ENCODE data around the gene DNAH17.

The DNAH17 gene

DNA sequence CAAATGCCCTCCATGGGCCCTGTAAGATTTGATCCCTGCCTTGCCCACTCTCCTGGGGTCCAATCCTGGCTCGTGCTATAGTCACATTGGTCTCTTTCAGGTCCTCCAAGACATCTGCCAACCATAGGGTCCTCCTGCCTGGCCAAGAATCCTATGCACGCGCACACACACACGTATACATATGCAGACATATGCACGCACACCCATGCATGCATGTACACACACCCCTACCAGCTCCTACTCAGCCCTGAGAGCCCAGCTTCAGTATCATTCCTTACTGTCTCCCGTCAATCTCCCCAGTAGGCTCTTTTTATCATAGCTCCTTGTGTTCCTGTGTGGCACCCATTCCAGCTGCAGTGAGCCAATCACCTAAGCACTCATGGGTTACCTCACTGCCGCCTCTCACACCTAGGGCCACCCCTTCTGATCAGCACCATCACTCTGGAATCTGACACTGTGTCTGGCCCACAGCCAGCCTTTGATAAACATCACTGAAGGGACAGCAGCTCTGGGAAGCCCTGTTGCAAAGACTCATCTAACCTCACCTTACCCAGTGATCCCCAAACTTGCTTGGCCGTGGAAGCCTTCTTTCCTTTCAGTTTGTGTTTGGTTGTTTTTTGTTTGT is 7.9 kb upstream of the DNAH17 start (continued):
- TF ChIP-seq, protein P1, sequence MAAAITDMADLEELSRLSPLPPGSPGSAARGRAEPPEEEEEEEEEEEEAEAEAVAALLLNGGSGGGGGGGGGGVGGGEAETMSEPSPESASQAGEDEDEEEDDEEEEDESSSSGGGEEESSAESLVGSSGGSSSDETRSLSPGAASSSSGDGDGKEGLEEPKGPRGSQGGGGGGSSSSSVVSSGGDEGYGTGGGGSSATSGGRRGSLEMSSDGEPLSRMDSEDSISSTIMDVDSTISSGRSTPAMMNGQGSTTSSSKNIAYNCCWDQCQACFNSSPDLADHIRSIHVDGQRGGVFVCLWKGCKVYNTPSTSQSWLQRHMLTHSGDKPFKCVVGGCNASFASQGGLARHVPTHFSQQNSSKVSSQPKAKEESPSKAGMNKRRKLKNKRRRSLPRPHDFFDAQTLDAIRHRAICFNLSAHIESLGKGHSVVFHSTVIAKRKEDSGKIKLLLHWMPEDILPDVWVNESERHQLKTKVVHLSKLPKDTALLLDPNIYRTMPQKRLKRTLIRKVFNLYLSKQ (tag by site-specific recombination; IDR thresholded peaks at IDR 0.05; ENCODE audit: borderline replicate concordance): no peak
- TF ChIP-seq ZNF707 (tag by site-specific recombination; IDR thresholded peaks at IDR 0.05): no peak
- no peak for TF ChIP-seq ZBTB11 (tag by site-specific recombination; conservative IDR thresholded peaks at IDR 0.05; ENCODE audit: low read depth)
- TF ChIP-seq ZNF664 (tag by site-specific recombination; IDR thresholded peaks at IDR 0.05): no peak
- TF ChIP-seq ZNF623 (tag by site-specific recombination; IDR thresholded peaks at IDR 0.05): no peak

DNA sequence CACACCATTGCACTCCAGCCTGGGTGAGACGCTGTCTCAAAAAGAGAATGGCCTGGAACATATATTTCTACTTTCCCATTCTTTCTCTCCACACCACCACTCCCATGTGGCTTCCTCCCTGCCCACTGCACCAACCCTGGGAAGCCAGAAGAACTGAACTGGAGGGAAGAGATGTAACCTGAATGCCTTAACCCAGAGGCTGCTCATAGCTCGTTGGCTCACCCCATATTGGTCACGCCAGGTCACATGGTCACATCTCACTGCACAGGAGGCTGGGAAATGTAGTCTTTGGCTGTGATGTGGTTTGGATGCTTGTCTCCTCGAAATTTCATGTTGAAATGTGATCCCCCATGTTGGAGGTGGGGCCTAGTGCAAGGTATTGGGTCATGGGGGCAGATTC is 5.9 kb upstream of the DNAH17 start:
- Histone ChIP-seq H3K4me1 (ENCODE audit: control insufficient read depth, insufficient read depth, low read length) (no peaks in the 10 kb centered on the region), H3K27ac (ENCODE audit: extremely low read depth, low read depth, low read length) (no peak overlapping the region), H3K4me3 (ENCODE audit: low read depth, low read length) (no peak overlapping the region), H3K9me3 (ENCODE audit: control insufficient read depth, insufficient read depth, low read depth, low read length) (no peaks in the 10 kb centered on the region), H3K36me3 (ENCODE audit: control insufficient read depth in 2 of 2, insufficient read depth in 1 of 2, low read length in 2 of 2) (no peaks in the 10 kb centered on the region)
- CTCF ChIA-PET: interaction anchor here (1.2 kb wide), 1 partner anchor 126 kb away, joined by 4 read pairs; no protein-coding TSS in a partner anchor
- TF ChIP-seq RBAK (tag by site-specific recombination; IDR thresholded peaks at IDR 0.05) (no peak), ZNF155 (tag by site-specific recombination; IDR thresholded peaks at IDR 0.05) (no peak), ZNF596 (tag by site-specific recombination; IDR thresholded peaks at IDR 0.05) (no peak), ZNF510 (tag by site-specific recombination; IDR thresholded peaks at IDR 0.05; ENCODE audit: insufficient replicate concordance) (no peak), ZNF341 (tag by site-specific recombination; IDR thresholded peaks at IDR 0.05; ENCODE audit: low read depth) (no peak), SP3 (tag by site-specific recombination; IDR thresholded peaks at IDR 0.05) (peak; percentile 20; the same call in 1 of the 2 replicates), ZIC2 (tag by site-specific recombination; IDR thresholded peaks at IDR 0.05) (no peak), ZNF521 (tag by site-specific recombination; IDR thresholded peaks at IDR 0.05) (no peak), TCF7L2 (IDR thresholded peaks at IDR 0.05; ENCODE audit: borderline replicate concordance, low read depth, low read length) (no peak), ZBTB7A (tag by site-specific recombination; IDR thresholded peaks at IDR 0.05; ENCODE audit: low read depth) (no peak), ZNF76 (tag by site-specific recombination; IDR thresholded peaks at IDR 0.05; ENCODE audit: borderline replicate concordance, low read depth) (0 out of 2 replicates have a peak, but pooled peaks have one; percentile 39), ZNF211 (tag by site-specific recombination; IDR thresholded peaks at IDR 0.05; ENCODE audit: low read depth) (no peak)
- TF ChIP-seq, protein P2, sequence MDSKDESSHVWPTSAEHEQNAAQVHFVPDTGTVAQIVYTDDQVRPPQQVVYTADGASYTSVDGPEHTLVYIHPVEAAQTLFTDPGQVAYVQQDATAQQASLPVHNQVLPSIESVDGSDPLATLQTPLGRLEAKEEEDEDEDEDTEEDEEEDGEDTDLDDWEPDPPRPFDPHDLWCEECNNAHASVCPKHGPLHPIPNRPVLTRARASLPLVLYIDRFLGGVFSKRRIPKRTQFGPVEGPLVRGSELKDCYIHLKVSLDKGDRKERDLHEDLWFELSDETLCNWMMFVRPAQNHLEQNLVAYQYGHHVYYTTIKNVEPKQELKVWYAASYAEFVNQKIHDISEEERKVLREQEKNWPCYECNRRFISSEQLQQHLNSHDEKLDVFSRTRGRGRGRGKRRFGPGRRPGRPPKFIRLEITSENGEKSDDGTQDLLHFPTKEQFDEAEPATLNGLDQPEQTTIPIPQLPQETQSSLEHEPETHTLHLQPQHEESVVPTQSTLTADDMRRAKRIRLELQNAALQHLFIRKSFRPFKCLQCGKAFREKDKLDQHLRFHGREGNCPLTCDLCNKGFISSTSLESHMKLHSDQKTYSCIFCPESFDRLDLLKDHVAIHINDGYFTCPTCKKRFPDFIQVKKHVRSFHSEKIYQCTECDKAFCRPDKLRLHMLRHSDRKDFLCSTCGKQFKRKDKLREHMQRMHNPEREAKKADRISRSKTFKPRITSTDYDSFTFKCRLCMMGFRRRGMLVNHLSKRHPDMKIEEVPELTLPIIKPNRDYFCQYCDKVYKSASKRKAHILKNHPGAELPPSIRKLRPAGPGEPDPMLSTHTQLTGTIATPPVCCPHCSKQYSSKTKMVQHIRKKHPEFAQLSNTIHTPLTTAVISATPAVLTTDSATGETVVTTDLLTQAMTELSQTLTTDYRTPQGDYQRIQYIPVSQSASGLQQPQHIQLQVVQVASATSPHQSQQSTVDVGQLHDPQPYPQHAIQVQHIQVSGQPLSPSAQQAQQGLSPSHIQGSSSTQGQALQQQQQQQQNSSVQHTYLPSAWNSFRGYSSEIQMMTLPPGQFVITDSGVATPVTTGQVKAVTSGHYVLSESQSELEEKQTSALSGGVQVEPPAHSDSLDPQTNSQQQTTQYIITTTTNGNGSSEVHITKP (tag by site-specific recombination; IDR thresholded peaks at IDR 0.05): peak; percentile 71
- POLR2A ChIA-PET: no interaction called here

All from HEK293 (cell line).